ENCODE measurements around the gene CEMIP. TPM values are rescaled to one million over a fixed set of nuclear protein-coding genes. Genes with fewer than 3 reads are reported as not detected.

CEMIP gene
- total RNA-seq, 2 experiments from 2014 or later, result not detected

- intact Hi-C loops (cut with DNase I, micrococcal nuclease), result no loop called here
Measured at GRCh38 chr15:80820092-80820491, 40.9 kb downstream of the CEMIP start.

GRCh38 chr15:80822256-80822655 is 43.1 kb downstream of the CEMIP start:
- CTCF ChIA-PET, result no interaction called here
- intact Hi-C loops (cut with DNase I, micrococcal nuclease), result no loop called here

More at GRCh38 chr15:80820092-80820491, 40.9 kb downstream of the CEMIP start:
- Histone ChIP-seq H3K27me3 (ENCODE audit: control insufficient read depth in 1 of 2, insufficient read depth in 2 of 2, low read length in 2 of 2) (peaks cover 5 to 6% of the 10 kb centered on the region in 2 experiments), H3K9me3 (ENCODE audit: control insufficient read depth in 1 of 2, insufficient read depth in 1 of 2, low read length in 2 of 2) (no peaks in the 10 kb centered on the region), H3K4me3 (ENCODE audit: low read length) (no peak overlapping the region), H3K36me3 (ENCODE audit: insufficient read depth, low read length) (no peaks in the 10 kb centered on the region), H3K27ac (ENCODE audit: low read depth in 1 of 2, low read length in 2 of 2) (no peak overlapping the region), H3K4me1 (ENCODE audit: insufficient read depth, low read length) (no peaks in the 10 kb centered on the region)
- H3K9me3 Mint-ChIP-seq, result no peaks in the 10 kb centered on the region
- H3K36me3 Mint-ChIP-seq (ENCODE audit: low read depth), result no peaks in the 10 kb centered on the region
- H3K27me3 Mint-ChIP-seq, result peaks cover 35% of the 10 kb centered on the region
- ChIA-PET CTCF (no interaction called here), POLR2A (no interaction called here)
- ATAC-seq (ENCODE audit: poor library complexity) (no peak), DNase-seq (no peak)
- no peak overlapping the region for H3K27ac Mint-ChIP-seq
- no peaks in the 10 kb centered on the region for H3K4me1 Mint-ChIP-seq (ENCODE audit: low read depth)
- no peak overlapping the region for H3K4me3 Mint-ChIP-seq
- no peak for TF ChIP-seq CTCF (IDR thresholded peaks at IDR 0.05)

GRCh38 chr15:80822676-80823075 is 43.5 kb downstream of the CEMIP start:
- Histone ChIP-seq H3K27me3 (ENCODE audit: control insufficient read depth in 1 of 2, insufficient read depth in 2 of 2, low read length in 2 of 2) (peaks cover 5 to 6% of the 10 kb centered on the region in 2 experiments), H3K27ac (ENCODE audit: low read depth in 1 of 2, low read length in 2 of 2) (no peak overlapping the region), H3K36me3 (ENCODE audit: insufficient read depth, low read length) (no peaks in the 10 kb centered on the region), H3K9me3 (ENCODE audit: control insufficient read depth in 1 of 2, insufficient read depth in 1 of 2, low read length in 2 of 2) (no peaks in the 10 kb centered on the region), H3K4me1 (ENCODE audit: insufficient read depth, low read length) (no peaks in the 10 kb centered on the region), H3K4me3 (ENCODE audit: low read length) (no peak overlapping the region)
- Mint-ChIP-seq H3K27me3 (peaks cover 15% of the 10 kb centered on the region), H3K27ac (no peak overlapping the region), H3K36me3 (ENCODE audit: low read depth) (no peaks in the 10 kb centered on the region), H3K4me1 (ENCODE audit: low read depth) (no peaks in the 10 kb centered on the region), H3K9me3 (no peaks in the 10 kb centered on the region), H3K4me3 (no peak overlapping the region)
- intact Hi-C loops (cut with DNase I, micrococcal nuclease), result no loop called here
- ATAC-seq (ENCODE audit: poor library complexity) (no peak), DNase-seq (no peak)
- ChIA-PET CTCF (no interaction called here), POLR2A (no interaction called here)
- TF ChIP-seq CTCF (IDR thresholded peaks at IDR 0.05), result no peak

More at GRCh38 chr15:80822256-80822655, 43.1 kb downstream of the CEMIP start:
- Histone ChIP-seq H3K36me3 (ENCODE audit: insufficient read depth, low read length) (no peaks in the 10 kb centered on the region), H3K27ac (ENCODE audit: low read depth in 1 of 2, low read length in 2 of 2) (no peak overlapping the region), H3K4me1 (ENCODE audit: insufficient read depth, low read length) (no peaks in the 10 kb centered on the region), H3K9me3 (ENCODE audit: control insufficient read depth in 1 of 2, insufficient read depth in 1 of 2, low read length in 2 of 2) (no peaks in the 10 kb centered on the region), H3K27me3 (ENCODE audit: control insufficient read depth in 1 of 2, insufficient read depth in 2 of 2, low read length in 2 of 2) (peaks cover 5 to 6% of the 10 kb centered on the region in 2 experiments), H3K4me3 (ENCODE audit: low read length) (no peak overlapping the region)
- H3K36me3 Mint-ChIP-seq (ENCODE audit: low read depth), result no peaks in the 10 kb centered on the region
- no peaks in the 10 kb centered on the region for H3K9me3 Mint-ChIP-seq
- H3K27me3 Mint-ChIP-seq, result peaks cover 17% of the 10 kb centered on the region
- no peak overlapping the region for H3K4me3 Mint-ChIP-seq
- ATAC-seq (ENCODE audit: poor library complexity), result no peak
- no peak overlapping the region for H3K27ac Mint-ChIP-seq
- DNase-seq, result no peak
- POLR2A ChIA-PET, result no interaction called here
- no peaks in the 10 kb centered on the region for H3K4me1 Mint-ChIP-seq (ENCODE audit: low read depth)
- no peak for TF ChIP-seq CTCF (IDR thresholded peaks at IDR 0.05)
